HepG2 (cell line): ENCODE results near the gene TFAP2A. TPM values are rescaled to one million over a fixed set of nuclear protein-coding genes. Genes with fewer than 3 reads are reported as not detected.

ENCODE experiments used
- ATAC-seq: fragments of 200-7000 bp; cut with Tn5 transposase; 3 replicates; pipeline ENCODE4 v1.9.1; 2020; ENCODE audit warnings: mild to moderate bottlenecking, moderate library complexity
- BruUV-seq: library from RNA; stranded (reverse); fragments of 400-500 nt; replicated peaks from 2 replicates; lab custom pipeline; 2021; lab: Mats Ljungman, UMichigan
- CTCF ChIA-PET: fragments of 300-600 bp; formaldehyde crosslinking; extraction: SDS; loops from one replicate; lab custom pipeline; 2021; ENCODE audit warnings: low total read pairs, inconsistent platforms, low intra/inter-chr PET ratio; lab: Yijun Ruan, JAX
- POLR2A ChIA-PET: fragments of 350-600 bp; sonication (Branson Sonifier 250); formaldehyde crosslinking; loops from one replicate; lab custom pipeline; 2020; ENCODE audit warnings: antibody characterized with exemption, inconsistent platforms; lab: Yijun Ruan, JAX
- DNase-seq: peaks from one replicate; pipeline ENCODE4 v3.0.0-alpha.2; 2015; ENCODE audit warnings: low spot score
- FAIRE-seq: peaks from 3 replicates; lab custom pipeline; 2011; peaks lifted over from hg19 to GRCh38; lab: Jason Lieb, UNC
- H2AFZ ChIP-seq: one replicate; pipeline ENCODE4 v1.6.1; 2011; ENCODE audit warnings: low read length, inconsistent platforms
- H3K27ac ChIP-seq: fragments of 300-600 bp; 3 replicates; pipeline ENCODE4 v1.8.0; 2011; ENCODE audit warnings: mixed run types, mild to moderate bottlenecking, mixed read lengths, low read length, inconsistent platforms; ENCODE audit not compliant: insufficient read depth; ENCODE audit errors: extremely low read length
- H3K27me3 ChIP-seq, 2 experiments: fragments of 200-600 bp in 1 of 2; 2 replicates in 1 of 2; 3 replicates in 1 of 2; pipeline versions ENCODE4 v1.6.0 to v1.8.0; 2011; ENCODE audit warnings: low read length in 2 of 2, mild to moderate bottlenecking in 2 of 2, moderate library complexity in 2 of 2, inconsistent platforms in 1 of 2; ENCODE audit not compliant: insufficient read depth in 2 of 2, control insufficient read depth in 1 of 2
- H3K36me3 ChIP-seq, 2 experiments: fragments of 200-600 bp in 1 of 2; replicated peaks in 1 of 2; 2 replicates in 1 of 2; 3 replicates in 1 of 2; pipeline versions ENCODE4 v1.5.1 to v1.8.0; 2011; ENCODE audit warnings: low read length in 2 of 2, inconsistent platforms in 1 of 2; ENCODE audit not compliant: insufficient read depth in 2 of 2, control insufficient read depth in 1 of 2
- H3K4me1 ChIP-seq: 2 replicates; pipeline ENCODE4 v1.5.1; 2012; ENCODE audit warnings: low read length, inconsistent platforms; ENCODE audit not compliant: insufficient read depth
- H3K4me2 ChIP-seq: 2 replicates; pipeline ENCODE4 v1.6.0; 2011; ENCODE audit warnings: low read depth, low read length, inconsistent platforms
- H3K4me3 ChIP-seq, 3 experiments: fragments of 200-600 bp in 1 of 3; sonication (generic), shearing (Covaris generic) in 1 of 3; replicated peaks in 1 of 3; 2 replicates each; pipeline ENCODE4 v1.5.1; 2011 to 2016; ENCODE audit warnings: low read length in 3 of 3, inconsistent platforms in 2 of 3, low read depth in 2 of 3, mild to moderate bottlenecking in 2 of 3, control low read depth in 1 of 3, mixed read lengths in 1 of 3; ENCODE audit not compliant: insufficient read depth in 1 of 3
- H3K79me2 ChIP-seq: one replicate; pipeline ENCODE4 v1.6.1; 2011; ENCODE audit warnings: low read length, inconsistent platforms; ENCODE audit not compliant: insufficient read depth
- H3K9ac ChIP-seq: 2 replicates; pipeline ENCODE4 v1.6.0; 2011; ENCODE audit warnings: mild to moderate bottlenecking, low read depth, low read length, inconsistent platforms; ENCODE audit not compliant: insufficient read depth
- H3K9me3 ChIP-seq: 2 replicates; pipeline ENCODE4 v1.5.1; 2012; ENCODE audit warnings: mild to moderate bottlenecking, low read length
- H4K20me1 ChIP-seq: 2 replicates; pipeline ENCODE4 v1.6.0; 2011; ENCODE audit warnings: inconsistent platforms, mild to moderate bottlenecking, low read length, moderate library complexity; ENCODE audit not compliant: insufficient read depth
- ARNTL ChIP-seq: sonication (generic); formaldehyde crosslinking; IDR thresholded peaks from 2 replicates; pipeline ENCODE4 v1.4.0; 2020; ENCODE audit warnings: mild to moderate bottlenecking, missing genetic modification reagents
- CBFB ChIP-seq: sonication (generic); formaldehyde crosslinking; IDR thresholded peaks from 2 replicates; pipeline ENCODE4 v1.4.0; 2020; ENCODE audit warnings: missing genetic modification reagents
- HIVEP1 ChIP-seq: sonication (generic); formaldehyde crosslinking; IDR thresholded peaks from 2 replicates; pipeline ENCODE4 v1.4.0; 2020; ENCODE audit warnings: mild to moderate bottlenecking, missing genetic modification reagents
- MAF1 ChIP-seq: sonication (generic); formaldehyde crosslinking; IDR thresholded peaks from 2 replicates; pipeline ENCODE4 v1.5.0; 2020; ENCODE audit warnings: missing genetic modification reagents, borderline replicate concordance
- NFKBIZ ChIP-seq: IDR thresholded peaks from 2 replicates; pipeline ENCODE4 v1.6.1; 2018; ENCODE audit warnings: missing genetic modification reagents, missing compliant biosample characterization
- ZNF777 ChIP-seq: sonication (generic); formaldehyde crosslinking; IDR thresholded peaks from 2 replicates; pipeline ENCODE4 v1.4.0; 2020; ENCODE audit warnings: missing genetic modification reagents
- WGBS: methylation state at CpG from one replicate; pipeline ENCODE4 v1.1.6; 2017; ENCODE audit warnings: low lambda C conversion rate; 5-methylcytosine and 5-hydroxymethylcytosine counted together
- in situ Hi-C: cut with HindIII; loops from 2 replicates; pipeline ENCODE4 v1.10.0; 2017; ENCODE audit warnings: low pct_unique_long_range_greater_than_20kb; ENCODE audit not compliant: extremely low pct_ligation_motif_present
- intact Hi-C: fragments of 100-400 bp; cut with micrococcal nuclease; formaldehyde crosslinking; loops from one replicate; pipeline ENCODE4 v1.10.0; 2022; ENCODE audit not compliant: unreplicated experiment
- polyA plus RNA-seq, 8 experiments: library from polyadenylated mRNA; depleted of rRNA in 3 of 8; stranded (reverse) in 7 of 8; unstranded in 1 of 8; fragments of >200 nt; fragmentation: Illumina TruSeq in 4 of 8; extraction: Trizol in 4 of 8; gene quantifications; 2 replicates each; pipeline versions ENCODE4 v1.2.1 to v1.2.3, GENCODE V29; 2011 to 2016; ENCODE audit warnings: low read depth in 4 of 8, missing spikeins in 1 of 8, mixed read lengths in 1 of 8; ENCODE audit not compliant: insufficient read depth in 1 of 8
- total RNA-seq, 5 experiments: library from RNA; depleted of rRNA; stranded (reverse); fragments of >200 nt; fragmentation: Illumina TruSeq; extraction: Trizol; gene quantifications; 2 replicates each; pipeline ENCODE4 v1.2.3, GENCODE V29; 2016; ENCODE audit warnings: low read depth in 1 of 5
- TF ChIP-seq, protein P1 (sequence below): sonication (generic); formaldehyde crosslinking; IDR thresholded peaks from 2 replicates; pipeline ENCODE4 v1.4.0; 2020; ENCODE audit warnings: mild to moderate bottlenecking, low read depth, missing genetic modification reagents
- TF ChIP-seq, protein P2 (sequence below): sonication (generic); formaldehyde crosslinking; IDR thresholded peaks from 2 replicates; pipeline ENCODE4 v1.4.0; 2020; ENCODE audit warnings: mild to moderate bottlenecking, missing genetic modification reagents
- TF ChIP-seq, protein P3 (sequence below): sonication (generic); formaldehyde crosslinking; IDR thresholded peaks from 2 replicates; pipeline ENCODE4 v1.4.0; 2020; ENCODE audit warnings: missing genetic modification reagents
- TF ChIP-seq, protein P4 (sequence below): sonication (generic); formaldehyde crosslinking; IDR thresholded peaks from 2 replicates; pipeline ENCODE4 v1.5.1; 2020; ENCODE audit warnings: mild to moderate bottlenecking, missing genetic modification reagents

Gene TFAP2A
- total and polyA plus RNA-seq, 2 of the 13 experiments (the other 11 are each of a cell fraction or from before 2014, with no cell fraction given): not detected

DNA sequence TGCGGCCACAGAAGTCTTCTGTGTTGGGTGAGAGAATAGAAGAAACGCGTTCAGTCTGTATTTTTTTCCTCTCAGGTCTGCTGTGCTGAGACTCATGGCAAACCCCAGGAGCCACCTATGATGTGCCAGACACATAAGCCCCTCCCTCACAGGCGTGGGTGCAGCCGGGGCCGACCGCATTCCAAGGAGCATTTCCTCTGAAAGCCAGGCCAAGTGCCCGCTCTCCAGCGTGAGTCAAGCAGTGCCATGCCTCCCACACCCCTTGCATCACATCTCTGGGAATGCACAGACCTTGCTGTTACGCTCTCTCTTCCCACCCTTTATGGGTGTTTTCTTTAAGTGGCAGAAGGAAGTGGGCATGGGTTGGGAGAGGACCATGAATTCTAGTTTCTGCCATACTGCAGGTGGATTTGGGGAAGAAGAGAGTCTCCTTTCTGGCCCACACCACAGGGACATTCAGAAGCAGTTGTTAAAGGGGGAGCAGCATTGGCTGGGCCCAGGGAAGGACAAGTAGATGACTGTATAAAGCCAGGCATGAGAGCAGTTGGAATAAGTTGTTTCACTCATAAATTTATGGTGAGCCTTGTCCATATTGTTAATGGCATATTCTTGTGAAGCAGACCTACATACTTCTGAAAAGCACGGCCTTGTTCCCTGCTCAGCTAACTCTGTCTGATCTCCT is 37.1 kb upstream of the TFAP2A start:
- intact Hi-C loops: no loop called here
- H3K4me1 ChIP-seq: no peaks in the 10 kb centered on the region
- H3K9ac ChIP-seq: no peak overlapping the region
- no peak overlapping the region for H3K27ac ChIP-seq
- H3K4me2 ChIP-seq: no peak overlapping the region
- ATAC-seq (no peak), FAIRE-seq (no peak), DNase-seq (no peak)
- H3K27me3 ChIP-seq: peaks cover 0 to 11% of the 10 kb centered on the region in 2 experiments; a peak in 1 of 5 replicates
- ChIA-PET CTCF (no interaction called here), POLR2A (no interaction called here)
- 25% methylated on average over 11 of the region's 11 CpGs for WGBS
- BruUV-seq: no TSS peak
- H3K36me3 ChIP-seq: no peaks in the 10 kb centered on the region
- H3K9me3 ChIP-seq: no peaks in the 10 kb centered on the region
- H3K4me3 ChIP-seq: no peak overlapping the region
- no peaks in the 10 kb centered on the region for H4K20me1 ChIP-seq
- in situ Hi-C loops: no loop called here
- TF ChIP-seq ZNF777 (CRISPR knock-in tag) (no peak), HIVEP1 (CRISPR knock-in tag) (no peak), ARNTL (no peak), CBFB (CRISPR knock-in tag) (no peak), NFKBIZ (CRISPR knock-in tag) (no peak), MAF1 (CRISPR knock-in tag) (no peak)
- TF ChIP-seq, protein P1, sequence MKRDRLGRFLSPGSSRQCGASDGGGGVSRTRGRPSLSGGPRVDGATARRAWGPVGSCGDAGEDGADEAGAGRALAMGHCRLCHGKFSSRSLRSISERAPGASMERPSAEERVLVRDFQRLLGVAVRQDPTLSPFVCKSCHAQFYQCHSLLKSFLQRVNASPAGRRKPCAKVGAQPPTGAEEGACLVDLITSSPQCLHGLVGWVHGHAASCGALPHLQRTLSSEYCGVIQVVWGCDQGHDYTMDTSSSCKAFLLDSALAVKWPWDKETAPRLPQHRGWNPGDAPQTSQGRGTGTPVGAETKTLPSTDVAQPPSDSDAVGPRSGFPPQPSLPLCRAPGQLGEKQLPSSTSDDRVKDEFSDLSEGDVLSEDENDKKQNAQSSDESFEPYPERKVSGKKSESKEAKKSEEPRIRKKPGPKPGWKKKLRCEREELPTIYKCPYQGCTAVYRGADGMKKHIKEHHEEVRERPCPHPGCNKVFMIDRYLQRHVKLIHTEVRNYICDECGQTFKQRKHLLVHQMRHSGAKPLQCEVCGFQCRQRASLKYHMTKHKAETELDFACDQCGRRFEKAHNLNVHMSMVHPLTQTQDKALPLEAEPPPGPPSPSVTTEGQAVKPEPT (CRISPR knock-in tag): no peak
- TF ChIP-seq, protein P2, sequence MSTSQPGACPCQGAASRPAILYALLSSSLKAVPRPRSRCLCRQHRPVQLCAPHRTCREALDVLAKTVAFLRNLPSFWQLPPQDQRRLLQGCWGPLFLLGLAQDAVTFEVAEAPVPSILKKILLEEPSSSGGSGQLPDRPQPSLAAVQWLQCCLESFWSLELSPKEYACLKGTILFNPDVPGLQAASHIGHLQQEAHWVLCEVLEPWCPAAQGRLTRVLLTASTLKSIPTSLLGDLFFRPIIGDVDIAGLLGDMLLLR (CRISPR knock-in tag): no peak
- TF ChIP-seq, protein P3, sequence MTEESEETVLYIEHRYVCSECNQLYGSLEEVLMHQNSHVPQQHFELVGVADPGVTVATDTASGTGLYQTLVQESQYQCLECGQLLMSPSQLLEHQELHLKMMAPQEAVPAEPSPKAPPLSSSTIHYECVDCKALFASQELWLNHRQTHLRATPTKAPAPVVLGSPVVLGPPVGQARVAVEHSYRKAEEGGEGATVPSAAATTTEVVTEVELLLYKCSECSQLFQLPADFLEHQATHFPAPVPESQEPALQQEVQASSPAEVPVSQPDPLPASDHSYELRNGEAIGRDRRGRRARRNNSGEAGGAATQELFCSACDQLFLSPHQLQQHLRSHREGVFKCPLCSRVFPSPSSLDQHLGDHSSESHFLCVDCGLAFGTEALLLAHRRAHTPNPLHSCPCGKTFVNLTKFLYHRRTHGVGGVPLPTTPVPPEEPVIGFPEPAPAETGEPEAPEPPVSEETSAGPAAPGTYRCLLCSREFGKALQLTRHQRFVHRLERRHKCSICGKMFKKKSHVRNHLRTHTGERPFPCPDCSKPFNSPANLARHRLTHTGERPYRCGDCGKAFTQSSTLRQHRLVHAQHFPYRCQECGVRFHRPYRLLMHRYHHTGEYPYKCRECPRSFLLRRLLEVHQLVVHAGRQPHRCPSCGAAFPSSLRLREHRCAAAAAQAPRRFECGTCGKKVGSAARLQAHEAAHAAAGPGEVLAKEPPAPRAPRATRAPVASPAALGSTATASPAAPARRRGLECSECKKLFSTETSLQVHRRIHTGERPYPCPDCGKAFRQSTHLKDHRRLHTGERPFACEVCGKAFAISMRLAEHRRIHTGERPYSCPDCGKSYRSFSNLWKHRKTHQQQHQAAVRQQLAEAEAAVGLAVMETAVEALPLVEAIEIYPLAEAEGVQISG (CRISPR knock-in tag): no peak
- TF ChIP-seq, protein P4, sequence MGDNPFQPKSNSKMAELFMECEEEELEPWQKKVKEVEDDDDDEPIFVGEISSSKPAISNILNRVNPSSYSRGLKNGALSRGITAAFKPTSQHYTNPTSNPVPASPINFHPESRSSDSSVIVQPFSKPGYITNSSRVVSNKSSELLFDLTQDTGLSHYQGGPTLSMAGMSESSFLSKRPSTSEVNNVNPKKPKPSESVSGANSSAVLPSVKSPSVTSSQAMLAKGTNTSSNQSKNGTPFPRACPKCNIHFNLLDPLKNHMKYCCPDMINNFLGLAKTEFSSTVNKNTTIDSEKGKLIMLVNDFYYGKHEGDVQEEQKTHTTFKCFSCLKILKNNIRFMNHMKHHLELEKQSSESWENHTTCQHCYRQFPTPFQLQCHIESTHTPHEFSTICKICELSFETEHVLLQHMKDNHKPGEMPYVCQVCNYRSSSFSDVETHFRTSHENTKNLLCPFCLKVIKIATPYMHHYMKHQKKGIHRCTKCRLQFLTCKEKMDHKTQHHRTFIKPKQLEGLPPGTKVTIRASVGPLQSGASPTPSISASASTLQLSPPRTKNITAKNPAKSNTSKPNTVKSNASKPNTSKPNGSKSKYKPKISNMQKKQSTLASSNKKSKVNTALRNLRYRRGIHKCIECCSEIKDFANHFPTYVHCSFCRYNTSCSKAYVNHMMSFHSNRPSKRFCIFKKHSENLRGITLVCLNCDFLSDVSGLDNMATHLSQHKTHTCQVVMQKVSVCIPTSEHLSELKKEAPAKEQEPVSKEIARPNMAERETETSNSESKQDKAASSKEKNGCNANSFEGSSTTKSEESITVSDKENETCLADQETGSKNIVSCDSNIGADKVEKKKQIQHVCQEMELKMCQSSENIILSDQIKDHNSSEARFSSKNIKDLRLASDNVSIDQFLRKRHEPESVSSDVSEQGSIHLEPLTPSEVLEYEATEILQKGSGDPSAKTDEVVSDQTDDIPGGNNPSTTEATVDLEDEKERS: no peak
- H3K79me2 ChIP-seq: no peaks in the 10 kb centered on the region
- no peak overlapping the region for H2AFZ ChIP-seq
